ENCODE measurements around the gene TNFRSF1B. TPM values are rescaled to one million over a fixed set of nuclear protein-coding genes. Genes with fewer than 3 reads are reported as not detected.

The TNFRSF1B gene
- total RNA-seq, 2 donors from 2014 or later: 13.7 to 28.7 TPM

- no peaks in the 10 kb centered on the region for H3K9me3 ChIP-seq
- H3K27me3 ChIP-seq: no peaks in the 10 kb centered on the region
- peaks cover 10% of the 10 kb centered on the region for H3K4me1 ChIP-seq
- H3K27ac ChIP-seq: peak overlapping the region in 2 of 4 donors; percentile 44 to 67
- intact Hi-C loops (cut with DNase I): no loop called here
- TF ChIP-seq POLR2A (IDR thresholded peaks at IDR 0.05) (peak in 1 of 3 donors; percentile 26), CTCF (IDR thresholded peaks at IDR 0.05) (no peak)
- 51 to 62% methylated on average over 7 to 11 of the region's 11 CpGs for WGBS, 2 donors
- DNase-seq: peak; percentile 29 to 77 (median 40)
- no peak overlapping the region for H3K4me3 ChIP-seq
- no peaks in the 10 kb centered on the region for H3K36me3 ChIP-seq (replicated peaks in 1 of 2; ENCODE audit: insufficient read depth in 1 of 2, low read depth in 2 of 2)
- ATAC-seq: no peak
Observed at GRCh38 chr1:12173631-12174121, 6.9 kb downstream of the TNFRSF1B start.

- ATAC-seq: peak; percentile 16
- H3K4me3 ChIP-seq: no peak overlapping the region
- H3K27me3 ChIP-seq: no peaks in the 10 kb centered on the region
- H3K27ac ChIP-seq: peak overlapping the region in 2 of 4 donors; percentile 44 to 67
- 69 to 85% methylated on average over 12 to 17 of the region's 17 CpGs for WGBS, 2 donors
- intact Hi-C loops (cut with DNase I): no loop called here
- peak in 2 of 4 donors; percentile 39 to 60 for DNase-seq
- H3K9me3 ChIP-seq: no peaks in the 10 kb centered on the region
- no peaks in the 10 kb centered on the region for H3K36me3 ChIP-seq (replicated peaks in 1 of 2; ENCODE audit: insufficient read depth in 1 of 2, low read depth in 2 of 2)
- TF ChIP-seq POLR2A (IDR thresholded peaks at IDR 0.05): no peak
- TF ChIP-seq CTCF (IDR thresholded peaks at IDR 0.05): no peak
- peaks cover 12% of the 10 kb centered on the region for H3K4me1 ChIP-seq
Observed at GRCh38 chr1:12174924-12175810, 8.4 kb downstream of the TNFRSF1B start.

- Histone ChIP-seq H3K27ac (peak overlapping the region in 1 of 4 donors; percentile 74), H3K36me3 (replicated peaks in 1 of 2; ENCODE audit: insufficient read depth in 1 of 2, low read depth in 2 of 2) (no peaks in the 10 kb centered on the region), H3K4me1 (peaks cover 12% of the 10 kb centered on the region), H3K9me3 (no peaks in the 10 kb centered on the region), H3K27me3 (no peaks in the 10 kb centered on the region), H3K4me3 (no peak overlapping the region)
- no peak for TF ChIP-seq POLR2A (IDR thresholded peaks at IDR 0.05)
- intact Hi-C loops (cut with DNase I): no loop called here
- no peak for ATAC-seq
- 76 to 80% methylated on average over 6 of the region's 6 CpGs for WGBS, 2 donors
- DNase-seq: no peak
Observed at GRCh38 chr1:12176298-12177118, 9.7 kb downstream of the TNFRSF1B start.

GRCh38 chr1:12177156-12177998, 10.6 kb downstream of the TNFRSF1B start:
- no peaks in the 10 kb centered on the region for H3K9me3 ChIP-seq
- 67 to 69% methylated on average over 22 to 24 of the region's 24 CpGs for WGBS, 2 donors
- peaks cover 12% of the 10 kb centered on the region for H3K4me1 ChIP-seq
- intact Hi-C loops (cut with DNase I): no loop called here
- ATAC-seq (no peak), DNase-seq (no peak)
- H3K4me3 ChIP-seq: no peak overlapping the region
- no peaks in the 10 kb centered on the region for H3K36me3 ChIP-seq (replicated peaks in 1 of 2; ENCODE audit: insufficient read depth in 1 of 2, low read depth in 2 of 2)
- peak overlapping the region in 2 of 4 donors; percentile 29 to 74 for H3K27ac ChIP-seq
- H3K27me3 ChIP-seq: no peaks in the 10 kb centered on the region
- no peak for TF ChIP-seq CTCF (IDR thresholded peaks at IDR 0.05)
- TF ChIP-seq POLR2A (IDR thresholded peaks at IDR 0.05): no peak

Data from body of pancreas (tissue), 4 donors.